ENCODE results near the gene ILF2.

- TF ChIP-seq, protein P1, sequence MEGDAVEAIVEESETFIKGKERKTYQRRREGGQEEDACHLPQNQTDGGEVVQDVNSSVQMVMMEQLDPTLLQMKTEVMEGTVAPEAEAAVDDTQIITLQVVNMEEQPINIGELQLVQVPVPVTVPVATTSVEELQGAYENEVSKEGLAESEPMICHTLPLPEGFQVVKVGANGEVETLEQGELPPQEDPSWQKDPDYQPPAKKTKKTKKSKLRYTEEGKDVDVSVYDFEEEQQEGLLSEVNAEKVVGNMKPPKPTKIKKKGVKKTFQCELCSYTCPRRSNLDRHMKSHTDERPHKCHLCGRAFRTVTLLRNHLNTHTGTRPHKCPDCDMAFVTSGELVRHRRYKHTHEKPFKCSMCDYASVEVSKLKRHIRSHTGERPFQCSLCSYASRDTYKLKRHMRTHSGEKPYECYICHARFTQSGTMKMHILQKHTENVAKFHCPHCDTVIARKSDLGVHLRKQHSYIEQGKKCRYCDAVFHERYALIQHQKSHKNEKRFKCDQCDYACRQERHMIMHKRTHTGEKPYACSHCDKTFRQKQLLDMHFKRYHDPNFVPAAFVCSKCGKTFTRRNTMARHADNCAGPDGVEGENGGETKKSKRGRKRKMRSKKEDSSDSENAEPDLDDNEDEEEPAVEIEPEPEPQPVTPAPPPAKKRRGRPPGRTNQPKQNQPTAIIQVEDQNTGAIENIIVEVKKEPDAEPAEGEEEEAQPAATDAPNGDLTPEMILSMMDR (IDR thresholded peaks at IDR 0.05), result no peak
- no peak for TF ChIP-seq POLR2A (IDR thresholded peaks at IDR 0.05)
These were observed 17.5 kb upstream of the ILF2 start for GRCh38 chr1:153688276-153688675.

Data from prostate gland (tissue), 2 donors.